Endothelial cell of umbilical vein (primary cell): ENCODE data around the gene RAC2.

Source experiments
- CTCF ChIP-seq, 2 donors: IDR thresholded peaks; 1 replicate in 1 of 2; 2 replicates in 1 of 2; pipeline ENCODE4 v1.5.1; 2011; ENCODE audit warnings: low read length in 2 of 2, mild to moderate bottlenecking in 2 of 2, moderate library complexity in 2 of 2, control low read depth in 1 of 2, inconsistent platforms in 1 of 2, low read depth in 1 of 2; ENCODE audit not compliant: insufficient read depth in 1 of 2; ENCODE audit errors: extremely low read depth in 1 of 2
- EZH2 ChIP-seq: IDR thresholded peaks from 2 replicates; pipeline ENCODE4 v1.6.1; 2012; ENCODE audit warnings: borderline replicate concordance, low read depth, mild to moderate bottlenecking, moderate library complexity, low read length, inconsistent platforms; ENCODE audit not compliant: severe bottlenecking
- GATA2 ChIP-seq: IDR thresholded peaks from 2 replicates; pipeline ENCODE4 v1.7.0; 2011; ENCODE audit warnings: low read depth, mild to moderate bottlenecking, moderate library complexity, mixed read lengths, low read length; ENCODE audit not compliant: insufficient read length, insufficient read depth
- MYC ChIP-seq: IDR thresholded peaks from one replicate; pipeline ENCODE4 v1.6.1; 2011; ENCODE audit warnings: mild to moderate bottlenecking, low read depth, low read length
- POLR2A ChIP-seq: IDR thresholded peaks from 2 replicates; pipeline ENCODE4 v1.6.1; 2012; ENCODE audit warnings: low read depth, mild to moderate bottlenecking, control low read depth, low read length
- POLR2AphosphoS5 ChIP-seq: IDR thresholded peaks from 2 replicates; pipeline ENCODE4 v1.6.1; 2012; ENCODE audit warnings: low read depth, mild to moderate bottlenecking, control low read depth, low read length, moderate library complexity; ENCODE audit not compliant: insufficient read depth

- TF ChIP-seq MYC (no peak), CTCF (IDR thresholded peaks at IDR 0.05; ENCODE audit: extremely low read depth in 1 of 2, insufficient read depth in 1 of 2, low read depth in 1 of 2, low read length in 2 of 2) (no peak), POLR2A (no peak), POLR2AphosphoS5 (no peak), GATA2 (no peak), EZH2 (no peak)
Observed at GRCh38 chr22:37289156-37289735, 45.2 kb upstream of the RAC2 start.
